Thymus (tissue), 11 donors: ENCODE results near the gene TSPAN12. TPM values are rescaled to one million over a fixed set of nuclear protein-coding genes. Genes with fewer than 3 reads are reported as not detected.
A peak's percentile ranks its signal among the peaks of the same experiment; 100 is the strongest.

Experiments used
- DNase-seq, 9 donors: peaks; one replicate each; pipeline ENCODE4 v3.0.0-alpha.2; 2013; ENCODE audit warnings: low spot score in 9 of 9, low read depth in 6 of 9, missing footprints in 1 of 9
- H3K27ac ChIP-seq, 2 donors: one replicate each; pipeline ENCODE4 v1.5.1; 2013; ENCODE audit warnings: control low read depth in 1 of 2, low read depth in 1 of 2, low read length in 1 of 2, mild to moderate bottlenecking in 1 of 2, moderate library complexity in 1 of 2
- H3K27me3 ChIP-seq, 2 donors: one replicate each; pipeline ENCODE4 v1.5.1; 2013; ENCODE audit warnings: low read length in 1 of 2; ENCODE audit not compliant: control insufficient read depth in 2 of 2, insufficient read depth in 1 of 2
- H3K36me3 ChIP-seq, 2 donors: one replicate each; pipeline ENCODE4 v1.5.1; 2013; ENCODE audit warnings: low read length in 1 of 2, mild to moderate bottlenecking in 1 of 2, moderate library complexity in 1 of 2; ENCODE audit not compliant: control insufficient read depth in 2 of 2, insufficient read depth in 2 of 2
- H3K4me1 ChIP-seq, 2 donors: one replicate each; pipeline ENCODE4 v1.5.1; 2013; ENCODE audit warnings: low read length in 2 of 2; ENCODE audit not compliant: control insufficient read depth in 2 of 2, insufficient read depth in 2 of 2
- H3K4me3 ChIP-seq, 2 donors: one replicate each; pipeline ENCODE4 v1.5.1; 2013; ENCODE audit warnings: low read length in 2 of 2, control low read depth in 1 of 2, mild to moderate bottlenecking in 1 of 2
- H3K9me3 ChIP-seq, 2 donors: one replicate each; pipeline ENCODE4 v1.5.1; 2013; ENCODE audit warnings: low read length in 1 of 2, mild to moderate bottlenecking in 1 of 2; ENCODE audit not compliant: control insufficient read depth in 2 of 2, insufficient read depth in 1 of 2
- WGBS: extraction: QIAGEN DNeasy Blood & Tissue Kit; methylation state at CpG from one replicate; pipeline ENCODE4 v1.1.7; 2013; 5-methylcytosine and 5-hydroxymethylcytosine counted together
- polyA plus RNA-seq: library from polyadenylated mRNA; stranded (reverse); fragments of 200-250 nt; gene quantifications from one replicate; pipeline ENCODE4 v1.2.3, GENCODE V29; 2013
- total RNA-seq: library from RNA; stranded (reverse); fragments of 120-200 nt; gene quantifications from one replicate; pipeline ENCODE4 v1.2.4, GENCODE V29; 2013
- donor health status: healthy.

TSPAN12 gene
- total and polyA plus RNA-seq, 2 donors = 3.5 to 7.8 TPM

DNA sequence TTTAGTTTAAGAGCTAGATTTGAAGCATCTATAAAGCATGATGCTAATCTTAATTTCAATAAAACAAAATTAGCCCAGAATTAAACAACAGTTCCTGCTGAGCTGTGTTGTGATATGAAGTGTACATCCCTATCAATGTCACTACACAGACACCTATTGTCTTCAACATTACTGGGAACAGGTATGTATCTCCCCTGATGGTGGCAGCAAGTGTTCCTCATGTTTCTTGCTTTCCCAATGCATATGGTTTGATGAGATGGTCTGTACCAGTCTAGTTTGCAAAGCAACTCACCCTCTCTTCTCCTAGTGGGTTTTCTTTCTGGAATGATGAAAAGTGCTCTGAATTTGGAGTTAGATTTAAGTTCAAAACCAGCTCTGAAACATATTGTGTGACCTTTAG is 38.1 kb downstream of the TSPAN12 start:
- no peak for DNase-seq
- Histone ChIP-seq H3K27ac (no peak overlapping the region), H3K4me1 (no peaks in the 10 kb centered on the region), H3K36me3 (no peaks in the 10 kb centered on the region), H3K9me3 (no peaks in the 10 kb centered on the region), H3K4me3 (no peak overlapping the region), H3K27me3 (no peaks in the 10 kb centered on the region)

DNA sequence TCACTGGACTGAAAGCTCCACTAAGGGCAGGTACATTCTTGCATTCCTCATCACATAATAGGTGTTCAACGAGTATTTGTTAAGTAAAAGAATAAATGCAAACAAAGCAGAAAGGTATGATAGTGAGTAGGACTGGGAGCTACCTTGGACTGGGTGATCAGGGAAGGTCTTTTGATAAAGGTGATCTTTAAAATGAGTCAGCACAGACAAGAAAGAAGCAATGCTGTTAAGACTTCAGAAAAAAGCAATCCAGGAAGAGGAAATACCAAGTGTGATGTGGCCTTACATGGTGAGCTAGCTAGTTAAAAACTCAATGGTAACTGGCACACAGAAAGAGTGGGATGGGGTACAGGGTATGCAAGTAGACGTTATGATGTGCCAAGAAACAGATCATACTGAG is 40.1 kb downstream of the TSPAN12 start:
- no peak for DNase-seq
- no peaks in the 10 kb centered on the region for H3K9me3 ChIP-seq
- H3K4me3 ChIP-seq = no peak overlapping the region
- H3K27me3 ChIP-seq = no peaks in the 10 kb centered on the region
- no peaks in the 10 kb centered on the region for H3K36me3 ChIP-seq
- H3K4me1 ChIP-seq = no peaks in the 10 kb centered on the region
- WGBS = 89% methylated on average over 2 of the region's 2 CpGs
- H3K27ac ChIP-seq = no peak overlapping the region

DNA sequence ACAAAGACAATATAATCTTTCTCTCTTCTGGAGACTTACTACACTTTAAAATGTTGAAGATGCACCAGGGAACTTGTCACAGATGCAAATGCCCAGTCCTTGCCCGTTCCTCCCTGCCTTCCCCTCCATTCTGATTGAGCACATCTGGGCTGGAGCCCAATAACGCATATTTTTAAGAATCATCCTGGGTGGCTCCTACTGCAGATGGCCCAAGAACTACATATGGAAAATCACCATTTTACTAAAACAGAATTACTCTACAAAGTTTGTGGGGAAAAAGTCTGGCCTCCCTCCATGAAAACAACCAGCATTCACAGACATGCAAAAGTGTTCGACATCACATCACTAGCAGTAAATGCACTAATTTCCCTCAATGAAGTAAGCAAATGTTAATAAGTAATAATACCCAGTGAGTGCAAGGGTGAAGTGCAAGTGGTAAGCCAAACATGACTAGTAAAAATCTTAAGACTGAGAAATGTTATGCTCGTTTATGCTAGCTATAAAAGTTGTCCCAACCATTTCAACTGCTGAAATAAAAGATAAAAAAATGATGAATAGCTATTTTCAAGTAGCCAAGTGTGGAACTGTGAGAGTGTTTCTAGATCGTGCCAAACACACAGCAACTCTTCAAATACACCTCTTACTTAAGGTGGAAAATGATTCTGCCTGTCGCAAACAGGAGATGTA is 43.5 kb downstream of the TSPAN12 start:
- Histone ChIP-seq H3K27me3 (no peaks in the 10 kb centered on the region), H3K9me3 (no peaks in the 10 kb centered on the region), H3K27ac (no peak overlapping the region), H3K4me1 (no peaks in the 10 kb centered on the region), H3K36me3 (no peaks in the 10 kb centered on the region), H3K4me3 (no peak overlapping the region)
- DNase-seq = no peak
- WGBS = 90% methylated on average over 6 of the region's 6 CpGs

DNA sequence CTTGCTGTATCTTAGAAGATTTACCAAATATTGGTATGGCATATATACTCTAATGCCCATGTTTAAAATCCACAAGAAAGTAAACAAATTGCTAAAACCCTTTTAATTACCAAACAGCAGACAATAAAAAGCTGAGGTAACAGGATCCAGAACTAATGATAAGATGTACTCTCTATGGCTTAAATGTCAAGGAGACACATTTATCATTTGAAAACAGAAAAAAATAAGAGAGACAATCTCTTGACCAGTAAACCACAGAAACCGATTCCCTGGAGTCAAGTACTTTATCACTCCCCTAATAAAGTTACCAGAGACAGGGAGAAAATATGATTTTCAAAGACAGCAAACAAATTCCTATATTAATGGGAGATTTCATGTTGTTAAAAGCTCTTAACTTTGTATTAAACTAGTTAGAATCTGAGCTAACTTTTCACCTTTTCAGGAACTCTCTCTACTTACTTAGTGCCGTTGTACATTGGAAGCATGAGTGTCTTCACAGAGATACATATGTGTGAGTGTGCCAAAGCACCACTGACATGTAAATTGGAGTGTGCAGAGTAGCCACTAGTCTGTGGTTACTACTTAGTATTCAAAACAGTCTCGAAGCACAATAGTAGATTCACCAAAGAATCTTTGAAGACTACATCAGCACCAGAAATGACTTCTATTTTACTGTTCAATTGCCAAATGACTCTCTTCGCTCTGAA is 44.2 kb downstream of the TSPAN12 start:
- no peak for DNase-seq
- WGBS = 90% methylated on average over 4 of the region's 4 CpGs
- H3K27ac ChIP-seq = no peak overlapping the region

DNA sequence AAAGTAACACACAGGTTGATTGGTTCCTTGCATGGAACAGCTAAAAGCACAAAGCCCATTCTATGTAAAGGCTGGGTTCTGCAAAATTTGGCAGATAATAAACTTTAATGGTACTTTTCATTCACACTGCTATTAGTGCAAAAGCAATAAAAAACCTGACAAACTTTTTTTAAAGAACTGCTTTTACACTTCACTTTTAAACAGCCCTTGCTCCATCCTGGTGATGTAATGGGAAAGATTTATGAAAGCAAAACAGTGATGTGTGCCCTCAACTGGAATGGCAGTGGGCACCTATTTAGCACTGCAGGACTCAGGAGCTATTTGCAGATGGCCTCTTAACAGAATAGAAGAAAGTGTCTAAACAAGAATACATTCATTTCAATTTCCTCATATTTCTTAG is 44.9 kb downstream of the TSPAN12 start:
- H3K27ac ChIP-seq = no peak overlapping the region
- H3K4me3 ChIP-seq = no peak overlapping the region
- H3K36me3 ChIP-seq = no peaks in the 10 kb centered on the region
- DNase-seq = no peak
- H3K4me1 ChIP-seq = no peaks in the 10 kb centered on the region
- no peaks in the 10 kb centered on the region for H3K9me3 ChIP-seq
- H3K27me3 ChIP-seq = no peaks in the 10 kb centered on the region

More for the DNA sequence above, 44.2 kb downstream of the TSPAN12 start:
- Histone ChIP-seq H3K36me3 (no peaks in the 10 kb centered on the region), H3K4me3 (no peak overlapping the region), H3K27me3 (no peaks in the 10 kb centered on the region), H3K4me1 (no peaks in the 10 kb centered on the region), H3K9me3 (no peaks in the 10 kb centered on the region)

DNA sequence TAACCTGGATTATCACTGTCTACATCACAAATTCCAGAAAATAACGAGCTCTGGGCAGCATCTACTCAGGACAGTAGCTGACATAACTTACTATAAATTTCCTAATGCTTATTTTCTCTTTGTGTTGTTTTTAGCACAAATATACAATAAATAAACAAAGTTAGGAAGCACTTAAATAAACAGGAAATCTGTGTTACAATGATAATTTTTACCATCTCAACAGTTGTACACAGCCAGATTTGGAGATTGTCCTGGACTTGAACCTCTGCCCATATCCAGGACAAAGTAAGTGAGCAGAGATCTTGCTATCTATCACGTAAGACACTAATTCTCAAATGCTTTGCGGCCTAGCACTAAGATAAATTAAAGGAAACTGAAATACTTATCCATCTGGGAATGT is 48.7 kb downstream of the TSPAN12 start:
- Histone ChIP-seq H3K27ac (no peak overlapping the region), H3K9me3 (no peaks in the 10 kb centered on the region)
- WGBS = 87% methylated on average over 3 of the region's 3 CpGs

DNA sequence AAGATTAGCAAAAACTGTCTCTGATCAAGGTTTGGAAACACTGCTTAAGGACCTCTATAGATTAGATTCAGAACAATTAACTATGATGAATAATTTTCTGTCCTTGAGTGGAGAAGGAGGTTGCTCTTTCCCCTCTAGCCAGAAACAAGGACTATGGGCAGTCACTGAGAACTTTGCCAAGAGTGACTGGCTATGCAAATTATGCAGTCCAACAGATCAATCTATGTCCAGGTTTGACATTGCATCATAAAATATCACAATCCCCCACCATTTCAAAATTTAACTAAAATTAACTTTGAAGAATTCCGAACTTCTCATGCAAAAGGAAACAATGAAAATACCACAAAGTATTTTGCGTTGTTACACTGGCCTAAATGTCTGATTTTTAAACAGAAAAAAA is 50.6 kb downstream of the TSPAN12 start:
- Histone ChIP-seq H3K4me1 (no peaks in the 10 kb centered on the region), H3K36me3 (no peaks in the 10 kb centered on the region), H3K27me3 (no peaks in the 10 kb centered on the region), H3K4me3 (no peak overlapping the region), H3K9me3 (no peaks in the 10 kb centered on the region), H3K27ac (no peak overlapping the region)
- no peak for DNase-seq
- WGBS = 95% methylated on average over 2 of the region's 2 CpGs

More for the DNA sequence above, 48.7 kb downstream of the TSPAN12 start:
- DNase-seq = no peak
- no peak overlapping the region for H3K4me3 ChIP-seq
- no peaks in the 10 kb centered on the region for H3K4me1 ChIP-seq
- no peaks in the 10 kb centered on the region for H3K27me3 ChIP-seq
- H3K36me3 ChIP-seq = no peaks in the 10 kb centered on the region

DNA sequence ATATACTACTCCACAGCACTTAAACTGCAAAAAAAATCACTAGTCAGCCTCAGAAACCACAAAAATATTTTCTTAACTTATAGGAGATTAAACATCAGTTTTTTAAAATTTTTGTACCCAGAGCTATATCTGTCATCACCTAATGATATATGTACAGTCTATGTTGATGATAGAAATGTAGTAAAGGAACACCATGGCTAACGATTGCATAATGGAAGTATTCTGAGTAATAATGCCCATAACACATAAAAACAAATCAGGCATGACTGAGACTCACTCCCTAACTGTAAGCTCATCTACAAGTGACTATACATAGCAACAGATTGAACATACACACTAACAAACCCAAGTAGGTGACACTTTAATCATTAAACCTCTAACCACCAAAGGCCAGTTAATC is 51.3 kb downstream of the TSPAN12 start:
- Histone ChIP-seq H3K9me3 (no peaks in the 10 kb centered on the region), H3K36me3 (no peaks in the 10 kb centered on the region), H3K27ac (no peak overlapping the region), H3K4me3 (no peak overlapping the region), H3K4me1 (no peaks in the 10 kb centered on the region), H3K27me3 (no peaks in the 10 kb centered on the region)
- no peak for DNase-seq
- 91% methylated on average over 1 of the region's 1 CpG for whole genome bisulfite sequencing

DNA sequence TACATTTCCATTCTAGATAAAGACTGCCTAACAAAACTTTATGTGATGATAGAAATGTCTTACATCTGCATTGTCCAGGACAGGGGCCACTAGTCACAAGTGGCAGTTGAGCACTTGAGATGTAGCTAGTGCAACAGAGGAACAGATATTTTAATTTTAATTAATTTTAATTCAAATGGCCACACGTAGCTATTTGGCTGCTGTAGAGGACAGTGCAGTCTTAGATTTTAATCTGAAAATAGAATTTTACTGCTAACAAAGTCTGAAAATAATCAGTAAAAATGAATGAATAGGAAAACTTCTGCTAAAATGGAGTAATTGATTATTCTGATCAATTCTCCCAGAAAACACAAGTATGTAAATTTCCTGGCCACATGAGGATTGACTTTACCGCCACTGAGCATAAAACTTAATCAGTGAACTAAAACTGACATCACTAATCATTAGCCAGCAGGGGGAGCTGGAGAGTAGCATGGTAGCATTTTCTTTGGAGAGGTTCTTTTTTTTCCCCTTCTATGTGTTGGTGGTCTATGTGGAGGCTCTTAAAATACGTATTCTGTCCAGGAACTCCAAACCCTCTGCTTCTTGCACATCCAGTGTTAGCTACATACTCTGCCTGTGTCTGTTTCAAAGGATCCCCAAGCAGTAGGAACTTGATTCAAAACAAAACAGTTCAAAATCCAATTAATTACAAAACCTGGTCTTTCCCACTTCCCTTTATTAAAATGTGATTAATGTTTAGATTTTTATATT is 52.1 kb downstream of the TSPAN12 start:
- no peak overlapping the region for H3K27ac ChIP-seq
- H3K27me3 ChIP-seq = no peaks in the 10 kb centered on the region
- 35% methylated on average over 3 of the region's 3 CpGs for WGBS
- DNase-seq = peak; percentile 11 to 68 (median 31)
- H3K36me3 ChIP-seq = no peaks in the 10 kb centered on the region
- no peaks in the 10 kb centered on the region for H3K9me3 ChIP-seq
- no peaks in the 10 kb centered on the region for H3K4me1 ChIP-seq
- H3K4me3 ChIP-seq = no peak overlapping the region
